HepG2 (cell line): ENCODE measurements around the gene SREBF1. TPM values are rescaled to one million over a fixed set of nuclear protein-coding genes. Genes with fewer than 3 reads are reported as not detected.

ENCODE experiments used
- FOSL2 ChIP-seq: sonication (generic); formaldehyde crosslinking; IDR thresholded peaks from 2 replicates; pipeline ENCODE4 v1.4.0; 2020; ENCODE audit warnings: missing genetic modification reagents
- KLF6 ChIP-seq: IDR thresholded peaks from 2 replicates; pipeline ENCODE4 v1.8.0; 2016; ENCODE audit warnings: missing biosample characterization, missing genetic modification reagents
- NFIC ChIP-seq: IDR thresholded peaks from 2 replicates; pipeline ENCODE4 v1.6.1; 2012; ENCODE audit warnings: mild to moderate bottlenecking, low read length, inconsistent platforms
- NFYC ChIP-seq: IDR thresholded peaks from 2 replicates; pipeline ENCODE4 v1.6.1; 2016; ENCODE audit warnings: missing genetic modification reagents, missing compliant biosample characterization
- PITX1 ChIP-seq: sonication (generic); formaldehyde crosslinking; IDR thresholded peaks from 2 replicates; pipeline ENCODE4 v1.5.1; 2020; ENCODE audit warnings: mild to moderate bottlenecking, missing genetic modification reagents
- POLR2A ChIP-seq, 2 experiments: IDR thresholded peaks; 2 replicates each; pipeline ENCODE4 v1.6.1; 2011; ENCODE audit warnings: low read depth in 2 of 2, low read length in 2 of 2, mild to moderate bottlenecking in 1 of 2, moderate library complexity in 1 of 2; ENCODE audit not compliant: insufficient read depth in 1 of 2
- POLR2AphosphoS2 ChIP-seq: IDR thresholded peaks from 2 replicates; pipeline ENCODE4 v1.6.1; 2011; ENCODE audit warnings: low read depth, low read length, improper control_type of control experiment
- REPIN1 ChIP-seq: sonication (generic); formaldehyde crosslinking; IDR thresholded peaks from 2 replicates; pipeline ENCODE4 v1.8.0; 2022; ENCODE audit warnings: missing genetic modification reagents, low read depth, mild to moderate bottlenecking, borderline replicate concordance
- RFXAP ChIP-seq: sonication (generic); formaldehyde crosslinking; IDR thresholded peaks from 2 replicates; pipeline ENCODE4 v1.4.0; 2020; ENCODE audit warnings: missing genetic modification reagents, borderline replicate concordance
- SRSF4 ChIP-seq: fragments of 200-400 bp; formaldehyde crosslinking; IDR thresholded peaks from one replicate; pipeline ENCODE4 v1.6.1; 2018; ENCODE audit warnings: mild to moderate bottlenecking, low read depth, low read length, moderate library complexity; ENCODE audit not compliant: poor library complexity, severe bottlenecking
- TBX3 ChIP-seq: fragments of 450-650 bp; IDR thresholded peaks from 2 replicates; pipeline ENCODE4 v1.6.1; 2017; ENCODE audit warnings: antibody characterized with exemption, mild to moderate bottlenecking, inconsistent platforms, borderline replicate concordance
- ZBTB7B ChIP-seq: sonication (generic); formaldehyde crosslinking; IDR thresholded peaks from 2 replicates; pipeline ENCODE4 v1.4.0; 2020; ENCODE audit warnings: missing genetic modification reagents
- ZFP91 ChIP-seq: sonication (generic); formaldehyde crosslinking; IDR thresholded peaks from 2 replicates; pipeline ENCODE4 v1.9.0; 2022; ENCODE audit warnings: missing genetic modification reagents, mild to moderate bottlenecking, borderline replicate concordance
- ZNF17 ChIP-seq: sonication (generic); formaldehyde crosslinking; IDR thresholded peaks from 2 replicates; pipeline ENCODE4 v1.5.0; 2020; ENCODE audit warnings: mild to moderate bottlenecking, missing genetic modification reagents
- ZNF468 ChIP-seq: sonication (generic); formaldehyde crosslinking; IDR thresholded peaks from 2 replicates; pipeline ENCODE4 v1.8.0; 2022; ENCODE audit warnings: mild to moderate bottlenecking, moderate library complexity, missing genetic modification reagents
- ZNF576 ChIP-seq: sonication (generic); formaldehyde crosslinking; IDR thresholded peaks from 2 replicates; pipeline ENCODE4 v1.4.0; 2020; ENCODE audit warnings: mild to moderate bottlenecking, missing genetic modification reagents
- polyA plus RNA-seq, 8 experiments: library from polyadenylated mRNA; depleted of rRNA in 3 of 8; stranded (reverse) in 7 of 8; unstranded in 1 of 8; fragments of >200 nt; fragmentation: Illumina TruSeq in 4 of 8; extraction: Trizol in 4 of 8; gene quantifications; 2 replicates each; pipeline versions ENCODE4 v1.2.1 to v1.2.3, GENCODE V29; 2011 to 2016; ENCODE audit warnings: low read depth in 4 of 8, missing spikeins in 1 of 8, mixed read lengths in 1 of 8; ENCODE audit not compliant: insufficient read depth in 1 of 8
- total RNA-seq, 5 experiments: library from RNA; depleted of rRNA; stranded (reverse); fragments of >200 nt; fragmentation: Illumina TruSeq; extraction: Trizol; gene quantifications; 2 replicates each; pipeline ENCODE4 v1.2.3, GENCODE V29; 2016; ENCODE audit warnings: low read depth in 1 of 5
- TF ChIP-seq, protein P1 (sequence below): sonication (generic); formaldehyde crosslinking; IDR thresholded peaks from 2 replicates; pipeline ENCODE4 v1.5.0; 2020; ENCODE audit warnings: missing genetic modification reagents
- TF ChIP-seq, protein P2 (sequence below): sonication (generic); formaldehyde crosslinking; IDR thresholded peaks from 2 replicates; pipeline ENCODE4 v1.4.0; 2020; ENCODE audit warnings: missing genetic modification reagents
- TF ChIP-seq, protein P3 (sequence below): sonication (generic); formaldehyde crosslinking; IDR thresholded peaks from 2 replicates; pipeline ENCODE4 v1.5.0; 2020; ENCODE audit warnings: missing genetic modification reagents, mild to moderate bottlenecking, borderline replicate concordance
- TF ChIP-seq, protein P4 (sequence below): sonication (generic); formaldehyde crosslinking; conservative IDR thresholded peaks from 2 replicates; pipeline ENCODE4 v1.8.1; 2023; ENCODE audit warnings: missing genetic modification reagents
- TF ChIP-seq, protein P5 (sequence below): IDR thresholded peaks from 2 replicates; pipeline ENCODE4 v1.6.1; 2016; ENCODE audit warnings: missing compliant biosample characterization, missing genetic modification reagents, borderline replicate concordance

Gene SREBF1
- total and polyA plus RNA-seq, 2 of the 13 experiments (the other 11 are each of a cell fraction or from before 2014, with no cell fraction given), result 34.3 to 38.0 TPM

DNA sequence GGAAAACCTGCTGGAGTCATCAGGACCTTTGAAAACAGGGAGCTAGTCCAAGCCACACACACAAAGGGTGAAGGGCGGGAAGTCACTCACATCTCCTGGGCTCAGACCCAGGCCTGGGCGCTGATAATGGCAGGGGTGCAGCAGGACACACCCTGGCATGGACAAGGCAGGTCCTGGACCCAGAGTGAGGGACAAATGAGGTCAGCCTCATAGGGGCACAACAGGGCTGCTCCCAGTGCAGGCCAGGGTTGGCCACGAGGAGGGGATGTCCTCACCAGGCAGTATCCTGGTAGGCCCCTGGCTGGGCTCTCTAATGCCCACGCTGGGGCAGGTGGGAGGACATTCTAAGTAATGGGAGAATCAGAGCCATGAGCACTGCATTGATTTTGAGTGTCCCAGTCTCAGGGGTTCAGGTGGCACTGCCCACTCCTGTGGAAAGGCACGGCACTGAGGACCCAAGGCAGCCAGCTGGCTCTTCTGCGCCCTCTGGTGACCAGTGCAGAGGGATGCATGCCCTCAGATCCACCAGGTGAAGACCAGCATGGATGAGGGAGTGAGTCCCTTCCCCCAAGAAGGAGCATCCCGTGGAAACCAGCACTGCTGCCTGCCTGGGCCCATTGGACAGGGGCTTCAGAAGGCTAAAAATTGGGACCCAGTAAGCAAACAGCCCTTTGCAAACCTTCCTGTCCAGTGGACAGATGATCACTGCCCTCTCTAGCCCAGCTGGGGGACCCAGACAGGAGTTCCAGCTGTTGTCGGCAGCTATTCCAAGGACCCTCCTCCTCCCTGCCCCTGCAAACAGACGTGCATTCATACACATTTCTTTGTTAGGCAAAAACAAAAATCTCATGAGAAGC is 23.4 kb upstream of the SREBF1 start (continued):
- peak; percentile 38; the same call in 1 of the 2 replicates for TF ChIP-seq ZFP91 (CRISPR knock-in tag)
- TF ChIP-seq, protein P1, sequence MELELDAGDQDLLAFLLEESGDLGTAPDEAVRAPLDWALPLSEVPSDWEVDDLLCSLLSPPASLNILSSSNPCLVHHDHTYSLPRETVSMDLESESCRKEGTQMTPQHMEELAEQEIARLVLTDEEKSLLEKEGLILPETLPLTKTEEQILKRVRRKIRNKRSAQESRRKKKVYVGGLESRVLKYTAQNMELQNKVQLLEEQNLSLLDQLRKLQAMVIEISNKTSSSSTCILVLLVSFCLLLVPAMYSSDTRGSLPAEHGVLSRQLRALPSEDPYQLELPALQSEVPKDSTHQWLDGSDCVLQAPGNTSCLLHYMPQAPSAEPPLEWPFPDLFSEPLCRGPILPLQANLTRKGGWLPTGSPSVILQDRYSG (CRISPR knock-in tag), result no peak
- TF ChIP-seq FOSL2 (CRISPR knock-in tag), result peak; percentile 46; the same call in 1 of the 2 replicates
- no peak for TF ChIP-seq TBX3
- TF ChIP-seq RFXAP (CRISPR knock-in tag), result no peak
- no peak for TF ChIP-seq NFYC (CRISPR knock-in tag)
- TF ChIP-seq POLR2A (IDR thresholded peaks at IDR 0.05; ENCODE audit: insufficient read depth in 1 of 2, low read depth in 2 of 2, low read length in 2 of 2), result no peak
- no peak for TF ChIP-seq NFIC
- no peak for TF ChIP-seq REPIN1 (CRISPR knock-in tag)
- TF ChIP-seq ZNF468 (CRISPR knock-in tag), result no peak
- 0 out of 2 replicates have a peak, but pooled peaks have one; percentile 34 for TF ChIP-seq PITX1 (CRISPR knock-in tag)
- TF ChIP-seq, protein P2, sequence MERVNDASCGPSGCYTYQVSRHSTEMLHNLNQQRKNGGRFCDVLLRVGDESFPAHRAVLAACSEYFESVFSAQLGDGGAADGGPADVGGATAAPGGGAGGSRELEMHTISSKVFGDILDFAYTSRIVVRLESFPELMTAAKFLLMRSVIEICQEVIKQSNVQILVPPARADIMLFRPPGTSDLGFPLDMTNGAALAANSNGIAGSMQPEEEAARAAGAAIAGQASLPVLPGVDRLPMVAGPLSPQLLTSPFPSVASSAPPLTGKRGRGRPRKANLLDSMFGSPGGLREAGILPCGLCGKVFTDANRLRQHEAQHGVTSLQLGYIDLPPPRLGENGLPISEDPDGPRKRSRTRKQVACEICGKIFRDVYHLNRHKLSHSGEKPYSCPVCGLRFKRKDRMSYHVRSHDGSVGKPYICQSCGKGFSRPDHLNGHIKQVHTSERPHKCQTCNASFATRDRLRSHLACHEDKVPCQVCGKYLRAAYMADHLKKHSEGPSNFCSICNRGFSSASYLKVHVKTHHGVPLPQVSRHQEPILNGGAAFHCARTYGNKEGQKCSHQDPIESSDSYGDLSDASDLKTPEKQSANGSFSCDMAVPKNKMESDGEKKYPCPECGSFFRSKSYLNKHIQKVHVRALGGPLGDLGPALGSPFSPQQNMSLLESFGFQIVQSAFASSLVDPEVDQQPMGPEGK, result peak; percentile 49; the same call in 1 of the 2 replicates
- 0 out of 2 replicates have a peak, but pooled peaks have one; percentile 62 for TF ChIP-seq ZBTB7B
- TF ChIP-seq, protein P3, sequence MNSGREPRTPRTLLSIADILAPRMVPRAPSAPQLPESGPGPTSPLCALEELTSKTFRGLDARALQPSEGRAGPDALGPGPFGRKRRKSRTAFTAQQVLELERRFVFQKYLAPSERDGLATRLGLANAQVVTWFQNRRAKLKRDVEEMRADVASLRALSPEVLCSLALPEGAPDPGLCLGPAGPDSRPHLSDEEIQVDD (CRISPR knock-in tag), result peak; percentile 74; the same call in 1 of the 2 replicates
- TF ChIP-seq ZNF576 (CRISPR knock-in tag), result no peak
- no peak for TF ChIP-seq POLR2AphosphoS2
- no peak for TF ChIP-seq SRSF4
- TF ChIP-seq ZNF17 (CRISPR knock-in tag), result no peak
- TF ChIP-seq, protein P4, sequence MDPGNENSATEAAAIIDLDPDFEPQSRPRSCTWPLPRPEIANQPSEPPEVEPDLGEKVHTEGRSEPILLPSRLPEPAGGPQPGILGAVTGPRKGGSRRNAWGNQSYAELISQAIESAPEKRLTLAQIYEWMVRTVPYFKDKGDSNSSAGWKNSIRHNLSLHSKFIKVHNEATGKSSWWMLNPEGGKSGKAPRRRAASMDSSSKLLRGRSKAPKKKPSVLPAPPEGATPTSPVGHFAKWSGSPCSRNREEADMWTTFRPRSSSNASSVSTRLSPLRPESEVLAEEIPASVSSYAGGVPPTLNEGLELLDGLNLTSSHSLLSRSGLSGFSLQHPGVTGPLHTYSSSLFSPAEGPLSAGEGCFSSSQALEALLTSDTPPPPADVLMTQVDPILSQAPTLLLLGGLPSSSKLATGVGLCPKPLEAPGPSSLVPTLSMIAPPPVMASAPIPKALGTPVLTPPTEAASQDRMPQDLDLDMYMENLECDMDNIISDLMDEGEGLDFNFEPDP (CRISPR knock-in tag), result no peak
- no peak for TF ChIP-seq KLF6 (CRISPR knock-in tag)
- TF ChIP-seq, protein P5, sequence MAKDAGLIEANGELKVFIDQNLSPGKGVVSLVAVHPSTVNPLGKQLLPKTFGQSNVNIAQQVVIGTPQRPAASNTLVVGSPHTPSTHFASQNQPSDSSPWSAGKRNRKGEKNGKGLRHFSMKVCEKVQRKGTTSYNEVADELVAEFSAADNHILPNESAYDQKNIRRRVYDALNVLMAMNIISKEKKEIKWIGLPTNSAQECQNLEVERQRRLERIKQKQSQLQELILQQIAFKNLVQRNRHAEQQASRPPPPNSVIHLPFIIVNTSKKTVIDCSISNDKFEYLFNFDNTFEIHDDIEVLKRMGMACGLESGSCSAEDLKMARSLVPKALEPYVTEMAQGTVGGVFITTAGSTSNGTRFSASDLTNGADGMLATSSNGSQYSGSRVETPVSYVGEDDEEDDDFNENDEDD (CRISPR knock-in tag), result no peak
